ENCODE data around the gene RITA1.

Gene RITA1

GRCh38 chr12:113228394-113229028 is 43.0 kb downstream of the RITA1 start:
- in situ Hi-C loops (cut with MboI; ENCODE audit: low sequenced_read_pairs) = no loop called here
- no peak overlapping the region for H3K4me3 ChIP-seq

GRCh38 chr12:113230315-113231234 is 45.1 kb downstream of the RITA1 start:
- DNase-seq (ENCODE audit: low spot score in 2 of 2) = no peak
- no peaks in the 10 kb centered on the region for H3K4me1 ChIP-seq
- H3K27me3 ChIP-seq (ENCODE audit: low read depth) = no peaks in the 10 kb centered on the region
- in situ Hi-C loops (cut with MboI; ENCODE audit: low sequenced_read_pairs) = no loop called here
- no peaks in the 10 kb centered on the region for H3K9me3 ChIP-seq
- no peak overlapping the region for H3K4me3 ChIP-seq
- H3K36me3 ChIP-seq (replicated peaks) = peaks cover 76% of the 10 kb centered on the region

More at GRCh38 chr12:113228394-113229028, 43.0 kb downstream of the RITA1 start:
- no peaks in the 10 kb centered on the region for H3K4me1 ChIP-seq
- no peaks in the 10 kb centered on the region for H3K9me3 ChIP-seq
- H3K27me3 ChIP-seq (ENCODE audit: low read depth) = no peaks in the 10 kb centered on the region
- DNase-seq (ENCODE audit: low spot score in 2 of 2) = no peak
- peaks cover 63% of the 10 kb centered on the region for H3K36me3 ChIP-seq (replicated peaks)

GRCh38 chr12:113231235-113232088 is 45.9 kb downstream of the RITA1 start:
- H3K27me3 ChIP-seq (ENCODE audit: low read depth) = no peaks in the 10 kb centered on the region
- in situ Hi-C loops (cut with MboI; ENCODE audit: low sequenced_read_pairs) = no loop called here
- H3K4me3 ChIP-seq = no peak overlapping the region
- H3K36me3 ChIP-seq (replicated peaks) = peaks cover 79% of the 10 kb centered on the region
- H3K4me1 ChIP-seq = no peaks in the 10 kb centered on the region
- H3K9me3 ChIP-seq = no peaks in the 10 kb centered on the region
- DNase-seq (ENCODE audit: low spot score in 2 of 2) = no peak

GRCh38 chr12:113232089-113232839 is 46.7 kb downstream of the RITA1 start:
- Histone ChIP-seq H3K27me3 (ENCODE audit: low read depth) (no peaks in the 10 kb centered on the region), H3K4me3 (no peak overlapping the region), H3K4me1 (no peaks in the 10 kb centered on the region), H3K36me3 (replicated peaks) (peaks cover 76% of the 10 kb centered on the region), H3K9me3 (no peaks in the 10 kb centered on the region)
- in situ Hi-C loops (cut with MboI; ENCODE audit: low sequenced_read_pairs) = no loop called here
- no peak for DNase-seq (ENCODE audit: low spot score in 2 of 2)

GRCh38 chr12:113232840-113233585 is 47.5 kb downstream of the RITA1 start:
- Histone ChIP-seq H3K36me3 (replicated peaks) (peaks cover 72% of the 10 kb centered on the region), H3K4me1 (no peaks in the 10 kb centered on the region), H3K4me3 (no peak overlapping the region), H3K9me3 (no peaks in the 10 kb centered on the region), H3K27me3 (ENCODE audit: low read depth) (no peaks in the 10 kb centered on the region)
- no peak for DNase-seq (ENCODE audit: low spot score in 2 of 2)
- in situ Hi-C loops (cut with MboI; ENCODE audit: low sequenced_read_pairs) = no loop called here

- no peaks in the 10 kb centered on the region for H3K9me3 ChIP-seq
- H3K36me3 ChIP-seq (replicated peaks) = peaks cover 62% of the 10 kb centered on the region
- no peak overlapping the region for H3K4me3 ChIP-seq
- H3K27me3 ChIP-seq (ENCODE audit: low read depth) = no peaks in the 10 kb centered on the region
- DNase-seq (ENCODE audit: low spot score in 2 of 2) = no peak
- in situ Hi-C loops (cut with MboI; ENCODE audit: low sequenced_read_pairs) = no loop called here
- no peaks in the 10 kb centered on the region for H3K4me1 ChIP-seq
These were observed 48.4 kb downstream of the RITA1 start for GRCh38 chr12:113233967-113234366.

GRCh38 chr12:113234483-113234882 is 49.0 kb downstream of the RITA1 start:
- Histone ChIP-seq H3K4me1 (no peaks in the 10 kb centered on the region), H3K27me3 (ENCODE audit: low read depth) (no peaks in the 10 kb centered on the region), H3K4me3 (no peak overlapping the region), H3K36me3 (replicated peaks) (peaks cover 57% of the 10 kb centered on the region), H3K9me3 (no peaks in the 10 kb centered on the region)
- DNase-seq (ENCODE audit: low spot score in 2 of 2) = no peak
- in situ Hi-C loops (cut with MboI; ENCODE audit: low sequenced_read_pairs) = no loop called here

GRCh38 chr12:113235976-113236375 is 50.5 kb downstream of the RITA1 start:
- Histone ChIP-seq H3K4me3 (no peak overlapping the region), H3K36me3 (replicated peaks) (peaks cover 42% of the 10 kb centered on the region), H3K27me3 (ENCODE audit: low read depth) (no peaks in the 10 kb centered on the region), H3K4me1 (no peaks in the 10 kb centered on the region), H3K9me3 (no peaks in the 10 kb centered on the region)
- in situ Hi-C loops (cut with MboI; ENCODE audit: low sequenced_read_pairs) = no loop called here
- DNase-seq (ENCODE audit: low spot score in 2 of 2) = no peak

GRCh38 chr12:113236539-113237399 is 51.2 kb downstream of the RITA1 start:
- Histone ChIP-seq H3K4me3 (no peak overlapping the region), H3K27me3 (ENCODE audit: low read depth) (no peaks in the 10 kb centered on the region), H3K4me1 (no peaks in the 10 kb centered on the region), H3K9me3 (no peaks in the 10 kb centered on the region), H3K36me3 (replicated peaks) (peaks cover 35% of the 10 kb centered on the region)
- no peak for DNase-seq (ENCODE audit: low spot score in 2 of 2)
- in situ Hi-C loops (cut with MboI; ENCODE audit: low sequenced_read_pairs) = no loop called here

GRCh38 chr12:113237748-113238147 is 52.2 kb downstream of the RITA1 start:
- no peaks in the 10 kb centered on the region for H3K27me3 ChIP-seq (ENCODE audit: low read depth)
- no peak overlapping the region for H3K4me3 ChIP-seq
- H3K4me1 ChIP-seq = no peaks in the 10 kb centered on the region
- DNase-seq (ENCODE audit: low spot score in 2 of 2) = no peak
- H3K9me3 ChIP-seq = no peaks in the 10 kb centered on the region
- in situ Hi-C loops (cut with MboI; ENCODE audit: low sequenced_read_pairs) = no loop called here
- peaks cover 35% of the 10 kb centered on the region for H3K36me3 ChIP-seq (replicated peaks)

GRCh38 chr12:113238309-113238708 is 52.8 kb downstream of the RITA1 start:
- Histone ChIP-seq H3K4me1 (no peaks in the 10 kb centered on the region), H3K27me3 (ENCODE audit: low read depth) (no peaks in the 10 kb centered on the region), H3K4me3 (no peak overlapping the region), H3K36me3 (replicated peaks) (peaks cover 35% of the 10 kb centered on the region), H3K9me3 (no peaks in the 10 kb centered on the region)
- no peak for DNase-seq (ENCODE audit: low spot score in 2 of 2)
- in situ Hi-C loops (cut with MboI; ENCODE audit: low sequenced_read_pairs) = no loop called here

GRCh38 chr12:113239288-113239771 is 53.8 kb downstream of the RITA1 start:
- Histone ChIP-seq H3K36me3 (replicated peaks) (peaks cover 25% of the 10 kb centered on the region), H3K27me3 (ENCODE audit: low read depth) (no peaks in the 10 kb centered on the region), H3K4me3 (no peak overlapping the region), H3K9me3 (no peaks in the 10 kb centered on the region), H3K4me1 (no peaks in the 10 kb centered on the region)
- in situ Hi-C loops (cut with MboI; ENCODE audit: low sequenced_read_pairs) = no loop called here
- no peak for DNase-seq (ENCODE audit: low spot score in 2 of 2)
